GM12801 (cell line): ENCODE data around the gene GALNT11.

Experiments
- CTCF ChIP-seq: IDR thresholded peaks from one replicate; pipeline ENCODE4 v1.5.1; 2011; ENCODE audit warnings: control low read depth; ENCODE audit not compliant: insufficient read length; ENCODE audit errors: extremely low read depth

GALNT11 gene

DNA sequence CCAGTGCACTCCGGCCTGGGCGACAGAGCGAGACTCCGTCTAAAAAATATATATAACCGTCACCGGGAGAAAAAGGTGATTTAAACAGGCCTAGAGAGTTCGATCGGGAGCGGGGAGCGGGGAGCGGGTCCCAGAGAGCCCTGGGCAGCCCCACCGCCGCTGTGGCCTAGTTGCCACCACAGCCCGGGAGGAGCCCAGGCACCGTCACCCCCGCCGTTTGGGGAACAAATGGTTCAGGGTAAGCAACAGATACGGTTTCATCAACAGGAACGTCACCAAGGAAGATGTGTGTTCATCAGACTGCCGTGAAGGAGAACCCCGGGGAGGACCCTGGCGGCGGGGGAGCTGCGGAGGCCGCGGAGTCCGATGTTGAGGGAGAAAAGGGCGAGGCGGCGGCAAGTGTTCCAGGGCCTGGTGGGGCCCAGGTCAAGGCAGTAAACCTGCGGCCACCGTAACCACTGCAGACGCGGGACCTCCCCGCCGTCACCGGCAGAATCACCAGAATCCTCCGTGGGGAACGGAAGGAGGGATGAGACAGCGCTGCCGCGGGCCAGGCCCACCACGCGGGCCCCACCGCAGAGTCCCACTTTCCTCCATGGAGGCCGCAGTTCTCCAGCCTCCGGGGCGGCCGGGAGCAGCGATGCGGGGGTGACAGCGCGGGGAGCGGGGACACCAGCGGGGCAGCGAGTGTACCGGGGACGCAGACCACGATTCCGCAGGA is 103.4 kb downstream of the GALNT11 start:
- no peak for TF ChIP-seq CTCF

DNA sequence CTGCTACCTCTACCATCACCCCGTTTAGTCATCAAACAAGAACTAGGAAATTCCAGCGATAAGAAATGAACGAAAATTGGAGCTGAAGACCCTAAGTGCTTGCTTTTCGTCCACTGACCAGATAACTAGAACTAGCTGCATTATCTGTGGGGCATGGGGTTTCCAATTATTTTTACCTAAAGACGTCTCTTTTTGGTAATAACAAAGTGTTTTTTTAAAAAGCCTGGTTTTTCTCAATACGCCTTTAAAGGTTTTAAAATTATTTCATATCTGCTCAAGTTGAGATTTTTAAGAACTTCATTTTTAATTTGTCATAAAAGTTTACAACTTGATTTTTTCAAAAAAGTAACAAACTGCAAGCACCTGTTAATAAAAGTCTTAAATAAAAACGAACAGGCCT is 104.2 kb downstream of the GALNT11 start:
- TF ChIP-seq CTCF = no peak

- TF ChIP-seq CTCF = no peak
Observed at GRCh38 chr7:152130658-152131590, 105.5 kb downstream of the GALNT11 start.

GRCh38 chr7:152131981-152132494 is 106.6 kb downstream of the GALNT11 start:
- no peak for TF ChIP-seq CTCF

DNA sequence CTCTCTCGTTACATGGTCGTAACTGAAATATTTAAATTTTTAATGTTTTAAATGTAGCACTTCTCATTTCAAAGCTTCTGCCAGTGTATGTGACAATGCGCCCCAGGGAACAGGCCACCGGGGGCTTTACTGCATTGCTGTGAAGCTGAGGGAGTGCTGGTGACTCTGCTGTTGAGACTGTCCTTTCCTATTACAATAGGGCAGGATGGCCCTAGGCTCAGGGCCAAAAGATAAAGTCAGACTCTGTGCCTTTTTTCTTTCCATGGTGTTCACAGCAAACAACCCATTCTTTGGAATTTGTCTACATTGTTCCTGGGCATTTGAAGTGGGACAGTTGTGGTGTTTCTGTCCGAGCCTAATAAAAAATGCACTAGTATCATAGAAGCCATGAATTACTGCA is 107.3 kb downstream of the GALNT11 start:
- no peak for TF ChIP-seq CTCF

- TF ChIP-seq CTCF = no peak
Observed at GRCh38 chr7:152133804-152134203, 108.3 kb downstream of the GALNT11 start.

DNA sequence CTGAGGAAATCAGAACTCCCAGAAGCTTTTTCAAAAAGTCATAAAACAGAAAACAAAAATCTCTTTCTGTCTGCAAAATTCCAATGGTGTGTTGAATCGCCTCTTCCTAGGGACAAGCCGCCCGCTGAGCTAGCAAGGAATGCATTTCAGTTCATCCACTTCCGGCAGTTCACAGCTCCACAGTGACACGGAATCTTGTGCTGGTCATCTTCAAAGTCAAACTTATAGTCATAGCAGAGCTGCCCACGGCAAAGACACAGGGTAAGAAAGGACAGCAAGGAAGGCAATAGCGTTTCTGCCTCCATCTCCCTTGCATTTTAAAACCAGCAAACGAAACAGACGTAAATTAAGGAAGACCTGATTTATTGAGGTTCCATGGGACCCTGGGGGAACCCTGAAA is 111.2 kb downstream of the GALNT11 start:
- TF ChIP-seq CTCF = no peak
